ENCODE measurements around the gene OLFM2.
"Not testable (repeated sequence)": the region's sequence is repeated elsewhere in the genome, so short reads cannot be mapped to it uniquely, and the experiment has no call there.

The OLFM2 gene

DNA sequence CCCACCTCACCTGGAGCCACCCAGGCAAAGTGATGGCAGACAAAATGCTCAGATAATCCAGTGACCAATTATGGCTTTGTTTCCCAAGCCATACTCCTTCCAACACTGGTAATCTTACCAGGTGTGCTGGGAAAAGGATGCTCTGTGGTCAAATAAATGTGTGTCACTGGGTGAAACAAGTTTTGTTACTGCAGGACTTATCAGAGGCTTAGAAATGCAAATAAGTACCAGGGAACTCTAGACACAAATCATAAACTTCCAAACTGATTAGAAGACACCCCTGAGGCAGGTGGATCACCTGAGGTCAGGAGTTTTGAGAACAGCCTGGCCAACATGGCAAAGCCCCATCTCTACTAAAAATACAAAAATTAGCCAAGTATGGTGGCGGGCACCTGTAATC is 74.8 kb downstream of the OLFM2 start:
- no peak for DNase-seq (ENCODE audit: low spot score)

DNA sequence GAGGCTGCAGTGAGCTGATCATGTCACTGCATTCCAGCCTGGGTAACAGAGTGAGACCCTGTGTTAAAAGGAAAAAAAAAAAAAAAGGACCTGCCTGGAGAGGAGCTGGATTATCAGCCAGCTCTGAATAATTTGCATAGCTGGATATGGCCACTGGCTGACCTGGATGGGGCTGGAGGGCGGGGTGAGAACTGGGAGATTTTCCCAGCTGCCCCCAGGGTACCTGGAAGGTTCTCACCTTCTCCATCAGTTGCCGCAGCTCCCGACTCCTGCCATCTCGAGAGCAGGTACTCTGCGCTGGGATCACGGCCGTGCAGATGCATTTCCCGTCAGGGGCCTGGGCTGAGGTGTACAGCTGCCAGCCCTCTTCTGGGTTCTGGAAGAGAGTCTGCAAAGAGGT is 75.9 kb downstream of the OLFM2 start:
- DNase-seq (ENCODE audit: low spot score), result no peak

DNA sequence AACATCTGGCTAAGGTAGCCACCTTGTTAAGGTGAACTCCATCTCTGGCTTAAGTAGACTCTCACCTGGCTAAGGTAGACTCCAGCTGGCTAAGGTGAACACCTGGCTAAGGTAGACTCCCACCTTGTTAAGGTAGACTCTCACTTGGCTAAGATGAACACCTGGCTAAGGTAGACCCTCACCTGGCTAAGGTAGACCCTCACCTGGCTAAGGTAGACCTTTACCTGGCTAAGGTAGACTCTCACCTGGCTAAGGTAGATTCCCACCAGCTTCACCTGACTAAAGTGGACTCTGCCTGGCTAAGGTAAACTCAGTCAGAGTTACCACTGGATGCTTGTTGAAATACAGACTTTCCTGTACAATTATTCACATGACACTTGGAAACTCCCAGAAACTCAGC is 77.5 kb downstream of the OLFM2 start:
- DNase-seq (ENCODE audit: low spot score), result no peak

DNA sequence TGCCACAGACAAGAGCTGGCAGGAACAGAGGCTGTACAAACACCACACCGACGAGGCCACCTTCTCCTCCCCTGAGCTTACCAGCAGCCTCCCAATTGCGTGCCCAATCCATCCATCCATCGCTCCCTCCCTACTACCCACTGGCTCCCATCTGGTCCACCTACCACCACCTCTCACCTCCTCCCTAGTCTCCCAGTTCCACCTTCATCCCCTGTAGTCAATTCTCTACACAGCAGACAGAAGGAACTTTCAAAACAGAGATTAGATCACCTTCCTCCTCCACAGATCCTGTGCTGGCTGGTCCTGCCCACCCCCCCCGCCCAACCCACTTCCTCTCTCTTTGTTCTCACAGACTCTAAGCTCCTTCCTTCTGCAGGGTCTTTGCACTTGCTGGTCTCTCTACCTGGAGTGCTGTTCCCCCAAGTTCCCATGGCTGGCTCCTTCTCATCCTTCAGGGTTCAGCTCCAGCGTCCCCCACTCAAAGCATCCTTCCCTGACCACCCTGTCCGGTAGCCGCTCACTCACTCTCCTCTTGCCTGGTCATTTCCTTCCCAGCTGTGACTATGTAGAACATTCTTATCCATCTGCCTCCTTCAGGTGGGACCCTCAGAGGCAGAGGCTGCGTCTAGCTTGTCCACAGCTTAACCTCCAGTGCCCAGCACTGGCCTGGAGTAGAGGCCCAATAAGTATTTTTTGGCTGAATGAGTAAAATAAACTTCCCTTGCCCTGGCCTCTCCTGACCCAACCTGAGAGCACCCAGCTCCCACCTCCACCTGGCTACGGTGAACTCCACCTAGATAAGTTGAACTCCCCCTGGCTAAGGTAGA is 78.2 kb downstream of the OLFM2 start:
- DNase-seq (ENCODE audit: low spot score), result no peak

DNA sequence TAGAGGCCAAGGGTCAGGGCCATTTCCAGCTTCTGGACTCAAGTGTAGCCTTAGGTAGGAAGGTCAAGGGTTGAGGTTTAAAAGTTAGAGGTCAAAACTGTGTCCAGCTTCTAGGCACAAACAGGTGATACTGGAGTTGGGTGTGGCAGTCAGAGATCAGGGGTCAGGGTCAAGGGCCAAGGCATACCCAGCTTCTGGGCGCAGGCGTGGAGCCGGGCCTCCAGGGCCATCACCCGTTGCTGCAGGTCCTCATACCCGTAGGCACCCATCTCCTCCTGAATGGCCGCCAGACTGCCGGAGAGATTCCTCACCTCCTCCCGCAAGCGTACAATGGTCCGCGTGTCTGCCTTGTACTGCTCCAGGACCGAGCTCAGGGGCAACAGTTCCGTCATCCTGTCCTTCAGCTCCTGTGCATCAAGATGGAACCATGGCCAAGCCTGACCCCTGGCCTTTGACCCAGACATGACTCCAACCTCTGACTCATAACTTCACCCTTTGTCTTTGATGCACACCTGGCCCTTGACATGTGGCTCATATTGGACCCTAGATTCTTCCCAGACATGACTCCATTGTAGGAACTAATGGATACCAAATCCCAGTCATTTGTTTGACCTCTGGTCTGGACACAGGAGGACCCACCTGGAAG is 79.1 kb downstream of the OLFM2 start:
- DNase-seq (ENCODE audit: low spot score), result no peak

DNA sequence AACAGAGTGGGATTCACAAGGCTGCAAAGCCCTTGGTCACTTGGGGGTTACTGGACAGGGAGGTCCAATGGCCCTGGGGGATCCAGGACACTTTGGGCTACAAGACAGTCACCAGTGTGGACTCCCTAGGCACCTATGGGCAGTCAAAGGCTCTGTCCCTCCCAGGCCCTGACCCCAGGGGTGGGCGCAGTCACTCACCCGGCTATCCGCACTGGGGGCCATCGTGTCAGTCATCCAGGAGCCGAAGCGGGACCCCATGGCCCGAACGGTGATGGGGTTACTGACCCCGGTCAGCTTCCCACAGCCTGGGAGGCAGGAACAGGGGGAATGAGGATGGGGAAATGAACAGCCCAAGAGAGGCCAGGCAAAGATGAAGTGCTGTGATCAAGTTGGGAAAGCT is 79.7 kb downstream of the OLFM2 start:
- no peak for DNase-seq (ENCODE audit: low spot score)

DNA sequence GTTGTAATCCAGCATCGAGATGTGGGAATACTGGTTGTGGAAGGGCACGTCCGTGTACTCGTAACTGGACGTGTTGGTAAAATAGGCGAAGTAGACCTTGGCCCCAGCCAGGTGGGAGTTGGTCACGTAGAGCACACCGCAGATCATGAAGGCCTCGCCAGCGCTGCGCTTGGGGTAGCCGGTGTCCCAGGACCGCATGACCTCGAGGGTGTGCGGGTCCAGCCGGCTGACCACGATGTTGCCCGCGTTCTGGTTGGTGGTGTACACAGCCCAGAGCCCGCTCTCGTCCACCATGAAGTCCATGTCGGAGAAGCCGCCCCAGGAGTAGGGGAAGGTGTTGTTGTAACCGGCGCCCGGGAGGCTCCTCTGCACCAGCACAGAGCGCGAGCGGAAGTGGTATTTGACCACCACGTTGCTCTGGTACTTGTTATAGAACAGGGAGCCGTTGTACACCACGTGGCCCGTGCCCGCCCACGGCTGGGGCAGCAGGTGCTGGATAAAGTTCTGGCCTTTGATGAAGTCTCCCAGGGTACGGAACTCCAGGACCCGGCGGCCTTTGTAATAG is 82.0 kb downstream of the OLFM2 start:
- DNase-seq (ENCODE audit: low spot score), result no peak

DNA sequence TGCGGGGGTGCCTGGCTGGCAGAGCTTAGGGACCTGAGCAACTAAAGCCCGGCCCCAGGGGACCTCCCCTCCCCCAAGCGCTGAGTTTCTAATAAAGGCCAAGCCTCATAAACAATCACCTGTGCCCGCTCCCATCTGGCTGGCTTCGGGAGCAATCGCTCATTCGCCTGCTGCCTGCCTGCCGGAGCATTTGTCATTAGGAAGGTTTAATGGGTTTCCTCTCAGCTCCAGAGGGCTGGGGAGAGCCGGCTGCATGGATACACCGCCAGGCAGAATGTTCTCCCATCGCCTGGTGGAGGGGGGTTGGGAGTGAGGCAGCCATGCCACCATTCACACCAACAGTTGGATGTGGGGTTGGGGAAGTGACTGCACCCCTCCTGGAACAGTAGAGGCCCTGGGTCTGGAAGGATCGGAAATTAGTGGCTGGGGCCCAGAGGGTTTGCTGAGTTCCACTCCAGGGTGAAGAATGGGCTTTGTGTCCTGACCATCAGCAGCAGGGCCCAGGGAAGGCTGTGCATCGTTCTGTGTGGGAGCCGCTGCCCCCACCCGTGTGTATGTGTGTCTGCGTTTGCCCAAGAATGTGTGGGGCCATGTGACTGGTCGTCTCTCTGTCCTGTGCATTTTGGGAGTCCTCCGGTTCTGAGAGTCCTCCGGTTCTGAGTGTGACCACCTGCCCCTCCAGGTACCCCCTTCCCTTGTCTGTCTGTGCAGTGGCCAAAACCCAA is 85.9 kb downstream of the OLFM2 start:
- DNase-seq (ENCODE audit: low spot score), result no peak

DNA sequence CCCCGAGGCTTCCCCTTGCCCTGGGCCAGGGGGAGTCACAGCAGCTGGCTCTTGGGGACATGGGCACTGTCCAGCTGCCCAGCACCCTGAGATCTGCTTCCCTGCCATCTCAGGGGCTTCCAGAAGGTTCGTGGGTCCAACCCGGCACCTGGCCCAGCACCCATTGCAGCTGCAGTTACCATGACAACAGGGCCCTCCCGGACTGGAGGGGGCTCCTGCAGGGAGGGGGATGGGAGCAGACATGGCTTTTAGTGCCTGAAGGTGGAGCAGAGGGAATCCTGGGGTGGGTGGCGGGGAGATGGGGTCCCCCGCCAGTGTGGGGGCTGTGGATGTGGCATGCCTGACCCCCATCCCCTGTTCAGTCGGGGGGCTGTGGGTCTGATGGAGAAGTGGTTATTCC is 86.5 kb downstream of the OLFM2 start:
- DNase-seq (ENCODE audit: low spot score), result no peak

DNA sequence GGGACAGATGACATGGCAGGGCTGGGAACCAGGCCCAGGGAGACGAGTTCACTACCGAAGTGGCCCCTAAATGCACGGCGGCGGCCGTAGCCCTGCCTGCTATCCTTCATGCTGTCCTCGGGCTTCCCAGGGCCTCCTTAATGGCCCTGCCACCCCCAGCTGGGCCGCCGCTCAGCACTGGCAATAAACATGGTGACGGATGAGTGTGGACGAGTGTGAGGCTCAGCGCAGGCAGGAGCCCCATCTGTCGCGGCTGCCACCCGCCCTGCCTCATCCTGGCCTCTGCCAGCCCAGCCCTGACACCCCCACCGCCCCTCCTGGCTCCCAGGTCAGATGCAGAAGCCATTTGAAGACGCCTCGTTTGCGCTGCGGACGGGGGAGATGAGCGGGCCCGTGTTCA is 87.6 kb downstream of the OLFM2 start:
- no peak for DNase-seq (ENCODE audit: low spot score)

DNA sequence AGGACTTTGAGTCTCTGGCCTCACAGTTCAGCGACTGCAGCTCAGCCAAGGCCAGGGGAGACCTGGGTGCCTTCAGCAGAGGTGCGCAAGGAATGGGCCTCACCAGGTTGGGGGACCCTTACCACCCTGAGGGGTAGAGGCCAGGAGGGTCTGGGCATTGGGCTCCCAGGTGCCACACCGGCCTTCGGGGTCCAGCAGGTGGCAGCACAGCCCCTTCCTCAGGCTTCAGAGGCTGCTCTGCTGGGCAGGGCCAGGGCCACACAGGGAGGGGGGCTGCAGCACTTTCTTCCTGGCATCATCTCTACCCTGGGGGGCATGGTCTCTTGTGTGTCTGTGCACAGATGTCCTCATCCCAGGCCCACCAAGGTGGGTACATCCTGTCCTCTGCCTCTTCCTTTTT is 88.3 kb downstream of the OLFM2 start:
- no peak for DNase-seq (ENCODE audit: low spot score)

DNA sequence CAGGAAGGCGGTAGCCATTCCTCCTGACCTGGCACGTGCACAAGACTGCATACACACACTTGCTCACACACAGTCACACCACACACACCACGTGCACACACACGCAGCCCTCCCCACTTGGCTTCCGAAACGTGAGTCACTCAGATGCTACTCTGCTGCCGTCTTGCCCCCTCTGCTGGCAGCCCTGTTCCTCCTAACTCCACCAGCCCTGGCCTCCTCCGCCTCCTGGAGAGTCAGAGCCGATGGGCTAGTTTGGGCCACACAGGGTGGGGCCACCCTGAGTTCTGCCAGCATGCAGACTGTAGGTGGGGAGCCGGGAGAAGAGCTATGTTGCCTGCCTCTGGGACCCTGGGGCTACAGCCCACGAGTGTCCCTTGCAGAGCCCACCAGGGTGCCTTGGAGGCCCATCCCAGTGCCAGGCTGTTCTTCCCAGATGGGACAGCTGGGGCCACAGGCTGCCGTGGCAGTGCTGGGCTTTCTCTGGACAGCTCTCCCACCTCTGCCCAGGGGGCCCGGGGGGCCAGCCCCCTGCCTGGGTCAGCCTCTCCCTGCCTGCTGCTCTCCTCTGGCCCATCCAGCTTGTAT is 89.1 kb downstream of the OLFM2 start:
- no peak for DNase-seq (ENCODE audit: low spot score)

DNA sequence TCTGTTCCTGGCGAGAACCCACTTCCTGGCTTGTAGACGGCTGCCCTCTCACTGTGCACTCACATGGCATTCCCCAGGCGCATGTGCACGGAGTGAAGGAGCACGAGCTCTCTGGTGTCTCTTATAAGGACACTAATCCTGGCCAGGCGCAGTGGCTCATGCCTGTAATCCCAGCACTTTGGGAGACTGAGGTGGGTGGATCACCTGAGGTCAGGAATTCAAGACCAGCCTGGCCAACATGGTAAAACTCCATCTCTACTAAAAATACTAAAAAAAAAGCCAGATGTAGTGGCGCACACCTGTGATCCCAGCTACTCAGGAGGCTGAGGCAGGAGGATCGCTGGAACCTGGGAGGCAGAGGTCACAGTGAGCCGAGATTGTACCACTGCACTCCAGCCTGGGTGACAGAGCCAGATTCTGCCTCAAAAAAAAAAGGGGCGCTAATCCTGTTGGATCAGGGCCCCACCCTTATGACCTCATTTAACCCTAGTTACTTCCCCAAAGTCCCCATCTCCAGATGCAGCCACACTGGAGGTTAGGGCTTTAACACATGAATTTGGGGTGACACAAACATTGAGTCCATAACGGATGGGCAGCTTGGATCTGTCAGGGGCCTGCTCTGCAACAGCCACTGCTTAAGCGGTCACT is 92.6 kb downstream of the OLFM2 start:
- not testable (repeated sequence) for DNase-seq (ENCODE audit: low spot score)

DNA sequence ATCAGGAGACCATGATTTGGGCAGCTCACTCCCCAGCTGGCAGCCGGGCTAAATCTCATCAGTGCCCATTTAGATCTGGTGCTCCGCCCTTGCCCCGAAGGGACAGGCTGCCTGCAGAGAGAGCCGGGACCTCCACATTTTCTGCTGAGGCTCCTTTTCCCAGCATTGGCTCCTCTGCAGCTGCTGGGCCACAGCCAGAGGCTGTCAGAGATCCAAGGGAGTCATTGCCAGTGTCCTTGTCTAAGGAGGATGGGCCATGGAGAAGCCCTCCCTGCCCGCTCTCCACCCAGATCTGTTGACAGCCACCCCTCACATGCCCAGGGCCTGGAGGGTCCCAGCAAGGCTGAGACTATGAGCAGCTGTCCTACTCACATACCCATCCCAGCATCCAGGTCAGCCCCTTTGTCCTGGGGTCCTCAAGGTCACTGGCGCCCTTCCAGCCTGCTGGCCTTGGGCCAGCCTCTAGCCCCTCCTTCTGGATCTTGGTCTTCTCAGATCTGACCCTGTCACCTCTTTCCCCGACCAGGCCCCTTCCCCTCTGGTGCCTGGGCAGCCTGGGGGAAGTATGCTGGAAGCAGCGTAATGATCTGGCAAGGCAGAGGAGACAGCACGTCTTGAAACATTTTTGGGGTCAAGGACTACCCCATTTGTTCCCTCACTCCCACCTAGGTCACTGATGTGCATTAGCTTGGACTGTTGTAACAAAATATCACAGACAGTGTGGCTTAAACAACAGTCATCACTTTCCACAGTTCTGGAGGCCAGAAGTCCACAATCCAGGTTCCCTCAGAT is 93.3 kb downstream of the OLFM2 start:
- DNase-seq (ENCODE audit: low spot score), result no peak

DNA sequence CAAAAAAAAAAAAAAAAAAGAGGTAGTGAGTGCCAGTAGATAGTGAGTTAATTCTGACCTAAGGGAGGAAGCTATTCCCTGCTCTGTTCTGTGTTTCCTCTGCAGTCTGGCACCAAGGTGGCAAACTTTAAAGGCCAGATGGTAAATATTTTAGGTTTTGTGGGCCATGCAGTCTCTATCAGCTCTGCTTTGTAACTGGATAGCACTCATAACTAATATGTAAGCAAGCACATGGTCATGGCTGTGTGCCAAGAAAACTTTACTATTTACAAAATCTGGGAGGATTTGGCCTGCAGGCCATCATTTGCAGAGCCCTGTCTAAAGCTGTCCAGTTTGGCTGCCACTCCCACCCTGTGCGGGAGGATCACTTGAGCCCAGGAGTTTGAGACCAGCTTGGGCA is 96.9 kb downstream of the OLFM2 start:
- DNase-seq (ENCODE audit: low spot score), result no peak

DNA sequence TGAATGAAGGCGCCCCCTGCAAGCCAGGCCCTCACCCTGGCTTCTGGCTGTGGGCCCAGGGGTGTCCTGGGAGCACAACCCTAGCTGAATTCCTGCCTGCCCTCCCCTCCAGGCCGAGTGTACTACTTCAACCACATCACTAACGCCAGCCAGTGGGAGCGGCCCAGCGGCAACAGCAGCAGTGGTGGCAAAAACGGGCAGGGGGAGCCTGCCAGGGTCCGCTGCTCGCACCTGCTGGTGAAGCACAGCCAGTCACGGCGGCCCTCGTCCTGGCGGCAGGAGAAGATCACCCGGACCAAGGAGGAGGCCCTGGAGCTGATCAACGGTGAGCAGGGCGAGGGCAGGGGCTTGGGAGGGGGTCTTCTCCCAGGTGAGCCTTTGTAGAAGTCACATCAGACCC is 98.0 kb downstream of the OLFM2 start:
- no peak for DNase-seq (ENCODE audit: low spot score)

DNA sequence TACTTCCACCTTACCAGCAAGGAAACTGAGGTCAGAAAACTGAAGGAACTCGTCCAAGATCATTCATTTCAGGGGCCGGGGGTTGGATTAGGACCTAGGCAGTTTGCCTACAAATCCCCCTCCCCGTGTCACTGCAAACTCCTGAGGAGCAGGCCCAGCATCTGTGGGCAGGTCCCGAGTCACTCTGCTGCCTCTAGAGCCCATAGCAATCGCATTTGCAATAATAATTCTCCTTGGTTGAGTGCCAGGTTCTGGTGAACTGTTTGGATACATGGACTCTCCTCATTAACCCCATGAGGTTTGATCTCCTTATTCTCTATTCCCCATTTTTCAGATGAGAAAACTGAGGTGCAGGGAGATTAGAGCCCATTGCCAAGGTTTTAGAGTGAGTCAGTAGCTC is 100.3 kb downstream of the OLFM2 start:
- DNase-seq (ENCODE audit: low spot score), result no peak

DNA sequence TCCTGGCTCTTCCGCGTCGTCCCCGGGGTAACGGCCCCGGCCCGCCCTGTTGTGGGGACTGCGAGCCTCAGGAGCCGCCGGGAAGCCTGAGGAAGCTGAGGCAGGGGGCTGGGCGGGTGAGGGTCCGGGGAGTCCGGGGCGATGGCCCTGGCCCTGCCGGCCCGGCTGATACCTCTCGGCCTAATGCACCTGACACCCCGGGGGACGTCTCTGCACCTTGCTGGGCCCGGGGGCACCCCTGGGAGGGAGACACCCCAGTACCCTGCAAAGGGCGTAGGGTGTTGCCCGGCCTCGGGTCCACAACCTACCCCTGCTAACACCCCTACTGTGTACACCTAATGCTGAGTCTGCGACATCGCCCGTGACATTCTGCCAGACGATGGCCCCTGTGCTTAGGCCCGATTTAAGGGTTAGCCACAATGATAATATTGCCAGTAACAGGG is 100.8 kb downstream of the OLFM2 start:
- DNase-seq (ENCODE audit: low spot score), result no peak

DNA sequence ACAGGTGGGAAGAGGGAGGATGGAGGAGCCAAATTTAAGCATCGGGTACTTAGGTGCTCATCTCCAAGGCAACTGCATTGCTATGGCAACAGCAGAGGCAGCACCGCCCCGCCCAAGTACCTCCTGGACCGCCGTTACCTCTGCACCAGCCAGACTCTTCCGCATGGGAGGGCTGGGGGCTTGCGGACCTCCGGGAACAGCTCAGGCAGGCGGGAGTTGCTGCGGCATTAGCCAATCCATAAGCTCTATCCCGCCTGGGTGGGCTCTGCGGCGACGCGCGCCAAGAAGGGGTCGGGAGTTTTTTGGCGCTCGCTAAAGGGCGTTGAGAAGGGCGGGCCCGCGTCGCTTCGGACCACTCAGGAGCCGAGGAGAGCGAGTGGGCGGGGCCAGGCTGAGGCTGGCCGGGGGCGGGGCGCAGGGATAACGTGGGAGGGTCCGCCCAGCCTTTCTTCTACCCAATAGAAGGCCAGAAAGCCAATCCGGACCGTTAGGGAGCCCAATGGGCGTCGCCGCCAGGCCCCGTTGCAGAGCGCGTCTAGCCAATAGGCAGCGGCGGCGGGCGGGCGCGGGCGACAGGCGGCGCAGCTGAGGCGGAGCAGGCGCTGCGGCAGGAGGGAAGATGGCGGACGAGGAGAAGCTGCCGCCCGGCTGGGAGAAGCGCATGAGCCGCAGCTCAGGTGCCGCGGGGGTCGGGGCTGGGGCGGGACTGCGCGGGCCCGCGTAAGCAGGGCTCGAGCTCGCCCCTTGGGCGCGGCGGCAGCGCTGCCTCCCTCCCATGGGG is 101.4 kb downstream of the OLFM2 start, which contains the start of gene PIN1:
Gene PIN1, plus strand, starts transcription at position 593 of the 781 bp plus-strand sequence. Its CDS starts 27 bp downstream, at position 620.
- DNase-seq (ENCODE audit: low spot score), result peak; percentile 98

DNA sequence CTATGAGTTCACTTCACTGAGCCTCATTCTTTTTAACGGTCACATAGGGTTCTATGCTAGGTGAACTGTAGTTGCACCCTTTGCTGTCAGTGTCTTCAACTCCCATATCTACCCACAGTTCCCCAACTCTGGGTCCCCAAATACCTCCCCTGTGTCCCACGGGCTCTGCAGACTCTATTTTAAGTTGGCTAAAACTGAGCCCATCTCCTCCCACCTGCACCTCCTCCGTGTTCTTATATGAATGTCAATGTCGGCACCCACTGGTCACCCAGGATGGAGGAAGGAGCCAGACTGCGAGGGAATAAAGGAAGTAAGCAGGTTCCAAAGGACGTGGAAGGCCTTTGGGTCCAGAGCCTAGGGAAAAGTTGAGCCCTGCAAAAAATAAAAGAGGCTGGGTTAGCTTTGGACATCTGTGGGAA is 102.0 kb downstream of the OLFM2 start:
- DNase-seq (ENCODE audit: low spot score), result no peak

Data from globus pallidus (tissue), 1 donor.